Liver (tissue), 9 donors: ENCODE measurements around the gene FKBP14. TPM values are rescaled to one million over a fixed set of nuclear protein-coding genes. Genes with fewer than 3 reads are reported as not detected.

ENCODE experiments used
- DNase-seq: peaks from one replicate; pipeline ENCODE4 v3.0.0-alpha.2; 2017; ENCODE audit warnings: low spot score
- H3K27ac ChIP-seq, 2 donors: one replicate each; pipeline ENCODE4 v1.7.0; 2013; ENCODE audit warnings: inconsistent platforms in 2 of 2, low read length in 2 of 2, control low read depth in 1 of 2, low read depth in 1 of 2, mild to moderate bottlenecking in 1 of 2
- H3K27me3 ChIP-seq, 4 donors: one replicate each; pipeline versions ENCODE4 v1.6.1 to v1.7.0; 2013; ENCODE audit warnings: low read length in 3 of 4, inconsistent platforms in 1 of 4, mild to moderate bottlenecking in 1 of 4, moderate library complexity in 1 of 4; ENCODE audit not compliant: control insufficient read depth in 4 of 4, insufficient read depth in 4 of 4
- H3K36me3 ChIP-seq, 4 donors: one replicate each; pipeline versions ENCODE4 v1.6.1 to v1.7.0; 2013; ENCODE audit warnings: low read length in 3 of 4, mild to moderate bottlenecking in 3 of 4, low read depth in 1 of 4, moderate library complexity in 1 of 4; ENCODE audit not compliant: control insufficient read depth in 4 of 4, insufficient read depth in 3 of 4
- H3K4me1 ChIP-seq, 4 donors: one replicate each; pipeline versions ENCODE4 v1.6.1 to v1.7.0; 2013; ENCODE audit warnings: low read length in 3 of 4, mild to moderate bottlenecking in 3 of 4, moderate library complexity in 1 of 4; ENCODE audit not compliant: control insufficient read depth in 4 of 4, insufficient read depth in 4 of 4
- H3K4me3 ChIP-seq, 3 donors: one replicate each; pipeline versions ENCODE4 v1.6.1 to v1.7.0; 2013; ENCODE audit warnings: low read length in 3 of 3, control low read depth in 1 of 3, low read depth in 1 of 3, mild to moderate bottlenecking in 1 of 3
- H3K9ac ChIP-seq, 2 donors: one replicate each; pipeline ENCODE4 v1.7.0; 2013; ENCODE audit warnings: low read length in 2 of 2, mild to moderate bottlenecking in 2 of 2, moderate library complexity in 2 of 2, control low read depth in 1 of 2, low read depth in 1 of 2
- H3K9me3 ChIP-seq, 4 donors: one replicate each; pipeline versions ENCODE4 v1.6.1 to v1.7.0; 2013; ENCODE audit warnings: low read length in 3 of 4; ENCODE audit not compliant: control insufficient read depth in 4 of 4
- EGR1 ChIP-seq, 2 donors: IDR thresholded peaks; 2 replicates each; pipeline ENCODE4 v1.6.1; 2016 to 2018; ENCODE audit warnings: antibody characterized with exemption in 2 of 2, low read depth in 2 of 2
- FOXA2 ChIP-seq: IDR thresholded peaks from 2 replicates; pipeline ENCODE4 v1.6.1; 2016; ENCODE audit warnings: antibody characterized with exemption
- GABPA ChIP-seq, 2 donors: IDR thresholded peaks in 1 of 2; conservative IDR thresholded peaks in 1 of 2; 2 replicates each; pipeline ENCODE4 v1.6.1; 2016; ENCODE audit warnings: antibody characterized with exemption in 2 of 2, mild to moderate bottlenecking in 1 of 2, moderate library complexity in 1 of 2
- JUND ChIP-seq, 2 donors: IDR thresholded peaks; 2 replicates each; pipeline ENCODE4 v1.6.1; 2016; ENCODE audit warnings: antibody characterized with exemption in 2 of 2
- RAD21 ChIP-seq, 2 donors: IDR thresholded peaks; 2 replicates each; pipeline ENCODE4 v1.6.1; 2016; ENCODE audit warnings: antibody characterized with exemption in 2 of 2, mild to moderate bottlenecking in 2 of 2
- REST ChIP-seq: IDR thresholded peaks from 2 replicates; pipeline ENCODE4 v1.6.1; 2016; ENCODE audit warnings: antibody characterized with exemption, mild to moderate bottlenecking
- RXRA ChIP-seq, 2 donors: IDR thresholded peaks; 2 replicates each; pipeline ENCODE4 v1.6.1; 2017 to 2018; ENCODE audit warnings: antibody characterized with exemption in 2 of 2, mild to moderate bottlenecking in 1 of 2
- SP1 ChIP-seq: IDR thresholded peaks from 2 replicates; pipeline ENCODE4 v1.6.1; 2018; ENCODE audit warnings: antibody characterized with exemption, mild to moderate bottlenecking
- TAF1 ChIP-seq: conservative IDR thresholded peaks from 2 replicates; pipeline ENCODE4 v1.6.1; 2016; ENCODE audit warnings: antibody characterized with exemption, mild to moderate bottlenecking
- YY1 ChIP-seq: IDR thresholded peaks from 2 replicates; pipeline ENCODE4 v1.6.1; 2016; ENCODE audit warnings: antibody characterized with exemption, mild to moderate bottlenecking
- ZBTB33 ChIP-seq: IDR thresholded peaks from 2 replicates; pipeline ENCODE4 v1.6.1; 2016; ENCODE audit warnings: antibody characterized with exemption
- WGBS: extraction: QIAGEN DNeasy Blood & Tissue Kit; methylation state at CpG from one replicate; pipeline ENCODE4 v1.1.7; 2013; 5-methylcytosine and 5-hydroxymethylcytosine counted together
- polyA plus RNA-seq, 2 donors: library from polyadenylated mRNA; stranded (reverse) in 1 of 2; unstranded in 1 of 2; fragments of 200-250 nt in 1 of 2; fragments of >200 nt in 1 of 2; fragmentation: Nextera tagmentation in 1 of 2; extraction: Ambion mirVana in 1 of 2; gene quantifications; one replicate each; pipeline versions ENCODE4 v1.2.1 to v1.2.3, GENCODE V29; 2013 to 2015
- total RNA-seq, 2 donors: library from RNA; depleted of rRNA; stranded (reverse); fragments of >200 nt; gene quantifications; one replicate each; pipeline ENCODE4 v1.2.3, GENCODE V29; 2014
- TF ChIP-seq, protein P1 (sequence below): fragments of 150-350 bp; IDR thresholded peaks from 2 replicates; pipeline ENCODE4 v1.5.1; 2017; ENCODE audit warnings: improper control_type of control experiment, low read depth, low read length; ENCODE audit not compliant: missing input control
- TF ChIP-seq, protein P2 (sequence below): IDR thresholded peaks from 2 replicates; pipeline ENCODE4 v1.6.1; 2016; ENCODE audit warnings: antibody characterized with exemption
- TF ChIP-seq, protein P3 (sequence below): IDR thresholded peaks from 2 replicates; pipeline ENCODE4 v1.6.1; 2016; ENCODE audit warnings: antibody characterized with exemption
- donor health status: healthy.
- donor health status: healthy.
- donor health status: healthy.
- donor health status: healthy.
- donor health status: healthy.

Gene FKBP14
- total and polyA plus RNA-seq, 4 donors: 2.6 to 6.1 (median 3.5) TPM

GRCh38 chr7:29969738-29970137 is 56.8 kb downstream of the FKBP14 start (continued):
- TF ChIP-seq REST: no peak
- no peak for TF ChIP-seq JUND (IDR thresholded peaks at IDR 0.05)
- no peak for TF ChIP-seq TAF1
- no peak for TF ChIP-seq GABPA (IDR thresholded peaks at IDR 0.05 in 1 of 2, conservative IDR thresholded peaks at IDR 0.05 in 1 of 2)
- no peak for TF ChIP-seq RAD21 (IDR thresholded peaks at IDR 0.05)
- TF ChIP-seq YY1: no peak

- Histone ChIP-seq H3K27ac (no peak overlapping the region), H3K9ac (no peak overlapping the region), H3K27me3 (no peaks in the 10 kb centered on the region), H3K4me3 (no peak overlapping the region), H3K9me3 (no peaks in the 10 kb centered on the region), H3K4me1 (no peaks in the 10 kb centered on the region), H3K36me3 (no peaks in the 10 kb centered on the region)
- no peak for DNase-seq
- TF ChIP-seq SP1 (no peak), FOXA2 (no peak), EGR1 (IDR thresholded peaks at IDR 0.05; ENCODE audit: low read depth in 2 of 2) (no peak), JUND (IDR thresholded peaks at IDR 0.05) (no peak), GABPA (IDR thresholded peaks at IDR 0.05 in 1 of 2, conservative IDR thresholded peaks at IDR 0.05 in 1 of 2) (no peak), RXRA (IDR thresholded peaks at IDR 0.05) (no peak), ZBTB33 (no peak)
- TF ChIP-seq, protein P1, sequence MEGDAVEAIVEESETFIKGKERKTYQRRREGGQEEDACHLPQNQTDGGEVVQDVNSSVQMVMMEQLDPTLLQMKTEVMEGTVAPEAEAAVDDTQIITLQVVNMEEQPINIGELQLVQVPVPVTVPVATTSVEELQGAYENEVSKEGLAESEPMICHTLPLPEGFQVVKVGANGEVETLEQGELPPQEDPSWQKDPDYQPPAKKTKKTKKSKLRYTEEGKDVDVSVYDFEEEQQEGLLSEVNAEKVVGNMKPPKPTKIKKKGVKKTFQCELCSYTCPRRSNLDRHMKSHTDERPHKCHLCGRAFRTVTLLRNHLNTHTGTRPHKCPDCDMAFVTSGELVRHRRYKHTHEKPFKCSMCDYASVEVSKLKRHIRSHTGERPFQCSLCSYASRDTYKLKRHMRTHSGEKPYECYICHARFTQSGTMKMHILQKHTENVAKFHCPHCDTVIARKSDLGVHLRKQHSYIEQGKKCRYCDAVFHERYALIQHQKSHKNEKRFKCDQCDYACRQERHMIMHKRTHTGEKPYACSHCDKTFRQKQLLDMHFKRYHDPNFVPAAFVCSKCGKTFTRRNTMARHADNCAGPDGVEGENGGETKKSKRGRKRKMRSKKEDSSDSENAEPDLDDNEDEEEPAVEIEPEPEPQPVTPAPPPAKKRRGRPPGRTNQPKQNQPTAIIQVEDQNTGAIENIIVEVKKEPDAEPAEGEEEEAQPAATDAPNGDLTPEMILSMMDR: no peak
- TF ChIP-seq, protein P2, sequence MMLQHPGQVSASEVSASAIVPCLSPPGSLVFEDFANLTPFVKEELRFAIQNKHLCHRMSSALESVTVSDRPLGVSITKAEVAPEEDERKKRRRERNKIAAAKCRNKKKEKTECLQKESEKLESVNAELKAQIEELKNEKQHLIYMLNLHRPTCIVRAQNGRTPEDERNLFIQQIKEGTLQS: no peak
- TF ChIP-seq, protein P3, sequence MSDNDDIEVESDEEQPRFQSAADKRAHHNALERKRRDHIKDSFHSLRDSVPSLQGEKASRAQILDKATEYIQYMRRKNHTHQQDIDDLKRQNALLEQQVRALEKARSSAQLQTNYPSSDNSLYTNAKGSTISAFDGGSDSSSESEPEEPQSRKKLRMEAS: no peak
- 92% methylated on average over 12 of the region's 12 CpGs for WGBS
Observed at GRCh38 chr7:29968683-29969395, 57.7 kb downstream of the FKBP14 start.
